Measurements from ENCODE around the gene DRC1.

Gene DRC1

GRCh38 chr2:26442301-26442700 is 40.6 kb downstream of the DRC1 start:
- TF ChIP-seq CTCF (IDR thresholded peaks at IDR 0.05; ENCODE audit: low read depth, low read length, missing control alignments), result no peak
- no peaks in the 10 kb centered on the region for H3K27me3 ChIP-seq (replicated peaks)
- H3K36me3 ChIP-seq (replicated peaks), result no peaks in the 10 kb centered on the region
- in situ Hi-C loops (cut with HindIII; ENCODE audit: low pct_ligation_motif_present, low sequenced_read_pairs), result no loop called here
- no peak for DNase-seq
- H3K27ac ChIP-seq, result no peak overlapping the region
- H3K4me3 ChIP-seq (ENCODE audit: low read depth, low read length), result no peak overlapping the region

GRCh38 chr2:26442707-26443106 is 41.0 kb downstream of the DRC1 start:
- Histone ChIP-seq H3K27ac (no peak overlapping the region), H3K36me3 (replicated peaks) (no peaks in the 10 kb centered on the region), H3K4me3 (ENCODE audit: low read depth, low read length) (no peak overlapping the region), H3K27me3 (replicated peaks) (no peaks in the 10 kb centered on the region)
- DNase-seq, result no peak
- in situ Hi-C loops (cut with HindIII; ENCODE audit: low pct_ligation_motif_present, low sequenced_read_pairs), result no loop called here
- TF ChIP-seq CTCF (IDR thresholded peaks at IDR 0.05; ENCODE audit: low read depth, low read length, missing control alignments), result no peak

- DNase-seq, result no peak
- Histone ChIP-seq H3K36me3 (replicated peaks) (no peaks in the 10 kb centered on the region), H3K27me3 (replicated peaks) (no peaks in the 10 kb centered on the region), H3K4me3 (ENCODE audit: low read depth, low read length) (no peak overlapping the region), H3K27ac (no peak overlapping the region)
- TF ChIP-seq CTCF (IDR thresholded peaks at IDR 0.05; ENCODE audit: low read depth, low read length, missing control alignments), result no peak
- in situ Hi-C loops (cut with HindIII; ENCODE audit: low pct_ligation_motif_present, low sequenced_read_pairs), result no loop called here
Observed at GRCh38 chr2:26444236-26444635, 42.5 kb downstream of the DRC1 start.

GRCh38 chr2:26448651-26449050 is 46.9 kb downstream of the DRC1 start:
- no peaks in the 10 kb centered on the region for H3K27me3 ChIP-seq (replicated peaks)
- H3K27ac ChIP-seq, result no peak overlapping the region
- in situ Hi-C loops (cut with HindIII; ENCODE audit: low pct_ligation_motif_present, low sequenced_read_pairs), result no loop called here
- no peak overlapping the region for H3K4me3 ChIP-seq (ENCODE audit: low read depth, low read length)
- H3K36me3 ChIP-seq (replicated peaks), result no peaks in the 10 kb centered on the region
- TF ChIP-seq CTCF (IDR thresholded peaks at IDR 0.05; ENCODE audit: low read depth, low read length, missing control alignments), result no peak
- no peak for DNase-seq

GRCh38 chr2:26449278-26450030 is 47.7 kb downstream of the DRC1 start:
- in situ Hi-C loops (cut with HindIII; ENCODE audit: low pct_ligation_motif_present, low sequenced_read_pairs), result no loop called here
- TF ChIP-seq CTCF (IDR thresholded peaks at IDR 0.05; ENCODE audit: low read depth, low read length, missing control alignments), result no peak
- no peaks in the 10 kb centered on the region for H3K36me3 ChIP-seq (replicated peaks)
- no peak overlapping the region for H3K27ac ChIP-seq
- no peaks in the 10 kb centered on the region for H3K27me3 ChIP-seq (replicated peaks)
- no peak for DNase-seq
- H3K4me3 ChIP-seq (ENCODE audit: low read depth, low read length), result no peak overlapping the region
